ENCODE data around the gene ARHGDIG.

- TF ChIP-seq REST (IDR thresholded peaks at IDR 0.05; ENCODE audit: insufficient read depth in 1 of 2, low read depth in 2 of 2, low read length in 2 of 2) (no peak), POLR2AphosphoS5 (IDR thresholded peaks at IDR 0.05; ENCODE audit: low read depth, low read length) (no peak), TAF1 (IDR thresholded peaks at IDR 0.05; ENCODE audit: borderline replicate concordance, insufficient read depth, low read length) (no peak)
Observed at GRCh38 chr16:279531-279930, 860 bp upstream of the ARHGDIG start.
